A204.1 (cell line): Measurements from ENCODE around the gene CAMK2B.

ENCODE experiments used
- FAIRE-seq: peaks from 2 replicates; lab custom pipeline; 2012; peaks lifted over from hg19 to GRCh38; lab: Jason Lieb, UNC

CAMK2B gene

DNA sequence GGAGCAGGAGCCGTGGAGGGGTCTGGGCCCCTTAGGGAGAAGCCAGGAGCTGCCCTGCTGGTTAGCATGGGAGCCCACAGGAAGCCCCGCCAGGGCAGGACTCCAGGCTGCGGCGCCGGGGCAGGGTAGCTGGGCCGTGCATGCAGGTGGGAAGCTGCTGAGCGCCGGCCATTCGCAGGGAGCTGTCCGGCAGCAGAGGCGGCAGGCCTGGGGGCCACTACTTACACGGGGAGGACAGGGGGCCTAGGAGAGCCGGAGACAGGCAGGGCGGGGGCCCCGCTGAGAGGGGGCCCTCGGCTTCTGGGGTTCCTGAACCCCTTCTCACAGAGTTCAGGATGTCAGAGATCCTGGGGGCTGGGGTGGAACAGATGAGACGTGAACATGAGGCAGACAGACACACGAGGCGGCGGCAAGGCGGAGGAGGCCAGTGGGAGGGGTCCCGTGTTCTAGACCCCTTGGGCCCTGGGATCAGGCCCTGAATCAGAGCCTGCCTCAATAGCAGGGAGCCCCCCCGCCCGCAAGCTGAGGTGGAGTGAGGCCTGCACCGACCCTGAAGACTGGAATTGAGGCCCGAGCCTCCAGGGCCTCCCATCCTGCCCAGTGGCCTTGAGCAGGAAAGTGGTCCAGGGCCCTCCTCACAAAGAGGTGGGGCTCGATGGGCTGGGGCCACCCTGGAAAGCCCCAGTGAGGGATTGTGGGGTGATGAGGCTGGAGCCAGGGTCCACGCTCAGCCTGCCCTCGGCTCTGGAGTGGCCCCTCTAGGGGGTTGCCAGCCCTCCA lies 96.6 kb downstream of the CAMK2B start:
- FAIRE-seq, result no peak

DNA sequence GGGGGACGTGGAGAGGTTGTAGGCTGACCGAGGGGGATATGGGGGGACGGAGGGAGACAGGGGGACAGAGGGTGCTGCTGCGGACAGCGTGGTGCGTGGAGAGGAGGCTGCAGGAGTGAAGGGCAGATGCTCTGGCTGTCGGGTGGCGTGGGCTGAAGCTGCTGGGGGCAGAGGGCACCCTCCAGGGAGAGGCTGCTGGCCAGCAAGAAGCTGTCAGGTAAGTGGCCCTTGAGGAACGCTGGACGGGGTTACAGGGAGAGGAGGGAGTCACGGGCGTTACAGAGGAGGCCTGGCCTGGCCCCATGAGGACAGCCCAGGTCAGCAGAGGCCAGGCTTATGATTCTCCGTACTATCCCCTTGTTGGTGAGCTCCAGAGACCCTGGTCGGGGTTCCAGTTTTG lies 97.5 kb downstream of the CAMK2B start:
- FAIRE-seq, result no peak

DNA sequence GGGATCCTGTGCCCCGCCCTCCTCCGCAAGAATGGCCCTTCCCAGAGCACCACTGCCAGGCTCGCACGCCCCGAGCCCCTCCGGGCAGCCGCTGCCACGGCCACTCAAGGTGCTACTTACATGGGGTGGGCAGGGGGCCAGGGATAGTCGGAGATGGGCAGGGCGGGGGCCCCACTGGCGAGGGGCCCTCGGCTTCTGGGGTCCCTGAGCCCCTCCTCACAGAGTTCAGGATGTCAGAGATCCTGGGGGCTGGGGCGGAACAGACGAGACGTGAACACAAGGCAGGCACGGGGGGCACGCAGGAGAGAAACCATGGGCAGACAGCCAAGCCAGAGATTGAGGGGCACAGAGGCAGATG lies 99.0 kb downstream of the CAMK2B start:
- FAIRE-seq, result no peak

DNA sequence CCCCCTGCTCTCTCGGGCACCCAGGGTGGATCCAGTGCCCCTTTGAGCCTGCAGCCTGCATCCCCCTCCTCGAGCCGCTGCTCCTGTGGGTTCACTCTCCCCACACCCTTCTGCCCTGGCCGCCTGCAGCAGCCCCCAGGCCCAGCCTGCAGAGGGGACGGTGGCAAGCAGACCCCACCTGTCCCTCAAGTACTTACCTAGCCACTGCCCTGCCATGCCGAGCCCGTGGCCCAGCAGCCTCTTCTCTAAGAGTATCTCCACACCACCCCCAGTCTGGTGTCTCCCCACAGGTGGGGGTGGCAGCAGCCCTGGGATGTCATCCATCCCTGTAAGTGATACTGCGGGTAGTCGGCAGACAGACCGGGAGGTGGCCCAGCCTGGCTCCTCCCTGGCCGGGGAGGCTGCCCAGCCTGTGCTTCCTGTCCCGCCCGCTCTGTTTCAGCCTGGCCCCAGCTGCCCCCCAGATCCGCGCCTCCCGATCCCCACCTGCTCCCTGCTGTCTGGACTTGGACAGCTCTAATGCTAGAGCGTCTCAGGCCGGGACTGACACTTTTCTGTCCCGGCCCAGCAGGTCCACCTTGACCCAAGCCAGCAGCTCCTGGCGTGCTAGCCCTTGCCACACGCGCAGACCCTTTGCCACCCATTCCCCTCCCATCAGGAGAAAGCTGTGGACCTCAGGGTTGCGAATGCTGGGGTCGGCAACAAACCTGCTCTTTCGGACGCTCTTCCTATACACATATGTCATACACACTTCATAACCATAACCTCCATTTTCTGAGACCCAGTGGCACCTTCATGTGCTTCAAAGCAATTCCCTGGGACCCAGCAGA lies 99.6 kb downstream of the CAMK2B start:
- FAIRE-seq, result no peak

DNA sequence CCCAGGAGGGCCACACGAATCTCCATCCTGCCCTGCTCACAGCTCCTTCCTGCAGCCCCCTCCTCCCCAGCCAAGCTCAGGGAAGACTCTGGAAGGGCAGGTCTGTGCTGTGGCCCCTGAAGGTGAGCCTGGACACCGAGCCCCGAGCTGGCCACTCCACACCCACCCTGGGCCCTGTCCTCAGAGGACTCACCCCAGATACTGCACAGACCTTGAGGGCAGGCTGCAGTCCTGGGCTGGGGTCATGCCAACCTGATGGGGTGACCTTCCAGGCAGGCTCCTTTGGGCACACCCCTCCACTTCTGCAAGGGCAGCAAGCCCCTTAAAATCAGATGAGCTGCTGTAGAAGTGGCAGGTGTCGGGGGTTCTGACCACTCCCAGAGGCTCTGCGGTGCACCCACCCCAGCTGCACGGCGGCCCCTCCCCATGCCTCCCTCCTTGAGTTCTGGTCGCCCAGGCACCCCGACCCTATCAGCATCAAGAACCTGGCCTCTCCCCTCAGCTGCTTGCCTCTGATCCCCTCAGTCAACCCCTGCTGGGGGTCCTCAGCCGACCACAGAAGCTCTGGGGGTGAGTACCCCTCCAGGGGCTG lies 100.3 kb downstream of the CAMK2B start:
- FAIRE-seq, result no peak

DNA sequence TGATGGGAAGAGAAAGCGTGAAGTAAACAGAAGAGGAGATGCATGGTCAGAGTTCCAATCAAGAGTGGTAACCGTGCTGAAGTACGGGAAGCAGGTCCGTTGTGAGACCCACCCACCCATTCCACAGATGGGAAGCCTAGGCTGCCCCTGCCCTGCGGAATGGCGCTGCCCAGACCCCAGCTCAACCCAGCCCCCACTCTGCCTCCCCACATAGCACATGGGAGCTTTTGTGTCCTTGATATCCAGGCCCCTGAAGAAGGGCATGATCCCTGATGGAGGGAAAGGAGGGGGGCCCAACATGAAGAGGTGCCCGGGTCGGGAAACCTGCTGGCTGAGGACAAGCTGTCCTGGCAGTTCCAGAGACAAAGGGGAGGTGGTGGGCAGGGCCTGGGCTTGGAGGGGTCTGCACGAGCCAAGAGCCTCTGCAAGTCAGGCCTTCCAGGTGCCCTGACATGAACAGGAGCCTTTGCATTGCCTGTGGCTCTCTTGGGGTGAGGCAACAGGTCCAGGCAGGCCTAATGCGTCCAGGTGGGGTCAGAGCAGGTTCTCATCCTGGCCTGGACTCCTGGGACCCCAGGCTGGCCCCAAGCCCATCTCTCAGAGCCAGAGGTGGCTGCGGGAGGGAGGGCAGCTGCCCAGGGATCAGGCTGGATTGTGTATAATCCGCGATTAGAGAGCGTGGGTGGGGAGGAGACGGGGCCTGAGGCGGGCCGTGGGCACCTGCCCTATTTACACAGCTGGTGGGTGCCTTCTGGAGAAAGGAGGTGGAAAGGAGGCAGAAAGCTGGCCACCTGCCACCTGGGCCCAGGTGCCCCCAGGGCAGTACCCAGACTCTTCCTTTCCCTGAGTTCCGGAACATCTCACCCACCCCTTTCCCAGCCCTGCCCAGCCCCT lies 101.1 kb downstream of the CAMK2B start:
- FAIRE-seq, result no peak

DNA sequence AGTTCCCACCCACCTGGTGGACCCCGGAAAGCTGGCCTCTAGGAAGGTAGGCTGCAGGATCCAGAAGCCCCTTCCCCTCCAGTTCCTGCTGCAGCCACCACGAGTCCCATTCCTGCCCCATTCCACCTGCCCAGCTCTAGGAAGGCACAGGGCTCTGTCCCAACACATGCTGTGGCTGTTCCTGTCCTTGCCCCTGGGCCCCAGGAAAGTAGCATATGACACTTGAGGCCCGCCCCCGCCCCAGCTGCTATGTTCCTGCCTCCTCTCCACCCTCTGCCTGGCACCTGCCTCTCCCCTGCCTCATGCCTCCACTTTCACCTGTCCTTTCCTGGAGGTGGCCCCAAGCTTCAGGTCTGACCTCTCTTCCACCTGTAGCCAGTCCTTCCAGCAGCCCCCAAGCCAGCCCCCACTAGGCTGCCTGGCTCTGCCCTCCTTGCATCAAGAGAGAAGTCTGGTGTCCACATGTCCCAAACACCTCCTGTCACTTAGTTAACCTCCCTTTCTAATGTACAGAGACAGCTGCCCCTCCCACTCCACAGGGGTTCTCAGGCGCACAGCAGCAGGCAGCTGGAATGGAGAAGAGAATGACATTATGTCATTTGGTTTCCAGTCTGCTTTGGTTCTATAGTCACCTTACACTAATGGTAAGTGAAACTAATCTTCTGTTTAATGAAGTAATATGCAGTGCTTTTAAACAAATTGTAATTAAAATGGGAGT lies 101.9 kb downstream of the CAMK2B start:
- FAIRE-seq, result no peak

DNA sequence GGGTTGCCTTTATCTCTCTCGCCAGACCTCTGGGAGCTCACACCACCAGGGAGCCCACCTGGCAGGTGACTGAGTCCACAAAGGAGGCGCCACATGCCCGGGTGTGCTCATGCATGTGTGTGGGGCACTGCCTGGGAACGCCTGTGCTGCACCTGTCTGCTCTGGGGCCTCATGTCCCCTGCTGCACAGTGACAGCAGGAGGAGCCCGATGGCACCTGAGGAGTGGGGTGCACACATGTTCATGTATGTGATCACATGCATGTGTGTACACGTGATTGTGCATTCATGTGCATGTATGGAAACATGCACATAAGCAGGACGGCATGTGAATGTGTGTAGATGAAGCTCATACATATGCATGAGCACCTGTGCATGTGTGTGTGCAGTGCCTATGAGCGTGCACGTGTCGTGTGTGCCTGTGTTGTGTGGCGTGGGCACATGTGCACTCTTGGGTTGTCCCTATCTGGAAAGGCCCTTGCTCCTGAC lies 102.6 kb downstream of the CAMK2B start:
- FAIRE-seq, result no peak

DNA sequence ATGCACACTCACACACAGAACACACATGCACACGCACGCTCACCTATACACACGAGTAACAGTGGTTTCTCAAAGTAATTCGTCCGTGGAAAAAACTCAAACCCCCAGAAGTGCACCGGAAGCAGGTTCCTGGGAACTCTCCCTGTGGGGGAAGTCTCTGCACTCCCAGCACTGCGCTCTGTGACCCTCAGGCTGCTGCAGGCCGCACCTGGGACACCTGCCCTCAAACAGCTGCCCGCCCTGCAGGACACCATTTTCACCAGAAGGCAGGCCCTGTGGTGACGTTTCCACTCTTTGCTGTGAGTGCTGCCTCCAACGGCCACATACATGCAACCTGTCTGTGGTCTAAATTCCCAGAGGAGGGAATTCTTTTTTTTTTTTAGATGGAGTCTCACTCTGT lies 103.3 kb downstream of the CAMK2B start:
- FAIRE-seq, result no peak

DNA sequence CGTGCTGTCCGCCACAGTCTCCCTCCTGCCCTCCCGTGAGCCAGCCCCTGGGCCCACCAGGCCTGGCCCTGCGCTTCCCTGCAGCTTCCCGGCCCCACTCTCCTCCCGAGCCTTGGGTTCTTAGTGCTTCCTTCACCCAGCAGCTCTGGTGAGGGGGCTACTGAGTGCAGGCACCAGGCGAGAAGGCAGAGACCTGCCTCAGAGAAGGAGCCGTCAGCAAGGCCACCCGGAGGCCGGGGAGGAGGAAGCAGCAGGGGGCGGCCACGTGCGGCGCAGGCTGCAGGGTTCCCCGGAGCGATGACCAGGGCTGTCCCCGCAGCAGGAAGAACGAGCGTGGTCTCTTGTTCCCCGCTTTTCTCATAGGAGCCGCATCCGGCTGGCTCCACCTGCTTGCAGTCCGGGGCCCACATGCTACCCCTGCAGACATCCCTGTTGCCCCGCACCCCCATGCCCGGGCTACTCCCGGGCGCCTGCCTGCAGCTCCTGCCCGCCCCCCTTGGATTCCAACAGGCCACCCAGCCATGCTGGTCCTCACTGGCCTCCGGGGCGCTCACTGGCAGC lies 104.1 kb downstream of the CAMK2B start:
- no peak for FAIRE-seq

DNA sequence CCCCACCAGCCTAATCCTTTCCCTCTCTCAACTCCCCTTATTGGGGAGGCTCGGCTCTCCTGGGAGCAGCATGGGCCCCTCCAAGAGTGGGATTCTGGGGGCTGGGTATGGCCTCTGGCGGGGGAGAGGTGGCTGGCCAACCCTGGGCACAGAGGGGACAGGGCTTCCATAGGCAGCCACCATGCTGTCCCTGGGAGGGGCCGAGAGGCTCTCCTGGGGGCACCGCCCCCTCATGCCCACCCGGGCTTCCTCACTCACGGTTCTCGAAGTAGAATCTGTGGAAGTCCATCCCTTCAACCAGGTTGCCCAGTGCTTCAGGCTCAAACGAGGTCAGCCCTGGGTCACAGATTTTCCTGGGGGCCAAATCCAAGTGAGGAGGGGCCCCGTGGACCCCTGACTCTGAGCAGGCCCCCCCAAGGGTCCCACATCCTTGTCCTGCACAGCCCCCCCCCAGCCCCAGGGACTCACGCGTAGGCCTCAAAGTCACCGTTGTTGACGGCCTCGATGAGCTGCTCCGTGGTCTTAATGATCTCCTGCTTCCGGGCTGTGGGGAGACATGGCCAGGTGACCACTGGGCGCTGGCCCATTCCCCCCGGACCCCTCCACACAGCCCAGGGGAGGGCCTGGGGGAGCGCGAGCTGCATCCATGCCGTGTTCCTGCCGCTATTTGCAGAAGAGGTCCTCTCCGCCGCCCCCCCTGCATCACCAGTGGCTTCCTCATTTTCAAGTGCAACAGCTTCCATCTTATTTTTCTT lies 104.9 kb downstream of the CAMK2B start:
- FAIRE-seq, result no peak

DNA sequence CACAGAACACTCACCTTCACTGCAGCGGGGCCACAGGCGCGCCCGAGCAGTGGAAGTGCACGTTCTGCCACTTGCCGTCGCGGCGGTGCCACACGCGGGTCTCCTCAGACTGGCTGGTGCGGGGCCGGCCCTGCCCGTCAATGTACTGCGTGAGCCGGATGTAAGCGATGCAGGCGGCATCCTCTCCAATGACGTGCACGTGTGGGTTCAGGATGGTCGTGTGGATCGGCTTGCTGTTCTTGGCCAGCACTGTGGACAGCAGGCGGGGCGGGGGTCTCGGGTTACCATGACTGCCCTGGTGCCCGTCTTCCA lies 105.4 kb downstream of the CAMK2B start:
- no peak for FAIRE-seq

DNA sequence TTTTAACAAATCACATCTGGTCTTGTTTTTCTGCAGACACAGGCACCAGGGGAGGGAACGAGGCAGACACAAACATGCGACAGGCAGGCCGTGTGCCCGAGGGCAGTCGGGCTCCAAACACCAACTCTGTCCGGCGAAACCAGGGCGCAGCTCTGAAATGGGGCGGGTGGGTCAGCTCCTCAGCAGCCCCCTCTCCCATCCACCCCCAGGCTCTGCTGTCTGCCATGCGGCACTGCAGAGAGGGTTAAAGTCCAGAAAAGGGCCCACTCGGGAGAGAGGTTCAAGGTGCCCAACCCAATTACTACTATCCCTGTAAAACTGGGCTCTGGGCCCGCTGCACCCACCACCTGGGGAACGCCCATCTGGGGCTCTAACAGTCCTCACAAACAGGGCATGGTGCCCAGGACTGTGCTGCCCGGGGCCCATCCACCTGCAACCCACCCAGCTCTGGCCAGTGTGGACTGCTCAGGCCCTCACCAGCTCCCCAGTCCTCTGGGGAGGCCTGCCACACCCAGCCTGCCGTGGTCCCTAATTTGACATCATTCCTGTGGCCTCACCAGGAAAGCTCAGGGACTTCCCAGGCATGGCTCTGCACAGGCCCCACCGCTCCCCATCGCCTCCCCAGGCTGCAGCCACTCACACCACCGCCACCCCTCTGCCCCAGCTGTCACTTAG lies 105.9 kb downstream of the CAMK2B start:
- no peak for FAIRE-seq

DNA sequence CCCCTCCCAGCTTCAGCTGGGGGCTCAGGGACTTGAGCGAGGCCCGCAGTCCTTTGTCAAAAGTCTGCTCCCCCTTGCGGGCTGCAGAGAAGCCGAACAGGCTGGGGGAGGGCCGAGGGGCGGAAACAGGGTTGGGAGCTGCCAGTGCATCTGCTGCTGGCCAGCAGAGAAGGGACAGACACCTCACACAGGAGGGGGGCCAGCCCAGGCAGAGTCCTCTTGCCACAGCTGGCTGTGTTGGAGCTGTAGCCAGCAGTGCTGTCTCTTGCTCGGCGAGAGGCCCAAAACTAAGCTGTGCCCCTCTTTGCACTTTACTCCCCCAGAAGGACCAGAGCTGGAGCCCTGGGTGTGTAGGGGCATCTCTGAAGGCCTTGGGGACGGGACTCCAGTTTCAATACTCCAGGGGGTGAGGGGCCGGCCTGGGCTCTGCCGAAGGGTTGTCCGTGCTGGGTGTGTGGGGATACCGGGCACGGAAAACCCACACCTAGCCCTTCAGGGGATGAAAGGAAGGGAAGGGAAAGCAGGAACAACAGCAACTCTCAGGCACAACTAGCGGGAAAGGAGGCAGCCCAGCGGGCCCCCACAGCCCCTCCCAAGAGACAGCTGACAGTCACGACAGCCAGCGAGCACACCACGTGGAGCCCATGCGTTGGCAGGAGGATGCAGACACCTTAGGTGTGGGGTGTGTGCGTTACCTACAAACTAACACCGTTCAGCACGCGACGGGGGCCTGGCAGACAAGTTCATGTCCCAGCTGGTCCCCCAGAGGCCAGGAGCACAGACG lies 106.8 kb downstream of the CAMK2B start:
- FAIRE-seq, result no peak

DNA sequence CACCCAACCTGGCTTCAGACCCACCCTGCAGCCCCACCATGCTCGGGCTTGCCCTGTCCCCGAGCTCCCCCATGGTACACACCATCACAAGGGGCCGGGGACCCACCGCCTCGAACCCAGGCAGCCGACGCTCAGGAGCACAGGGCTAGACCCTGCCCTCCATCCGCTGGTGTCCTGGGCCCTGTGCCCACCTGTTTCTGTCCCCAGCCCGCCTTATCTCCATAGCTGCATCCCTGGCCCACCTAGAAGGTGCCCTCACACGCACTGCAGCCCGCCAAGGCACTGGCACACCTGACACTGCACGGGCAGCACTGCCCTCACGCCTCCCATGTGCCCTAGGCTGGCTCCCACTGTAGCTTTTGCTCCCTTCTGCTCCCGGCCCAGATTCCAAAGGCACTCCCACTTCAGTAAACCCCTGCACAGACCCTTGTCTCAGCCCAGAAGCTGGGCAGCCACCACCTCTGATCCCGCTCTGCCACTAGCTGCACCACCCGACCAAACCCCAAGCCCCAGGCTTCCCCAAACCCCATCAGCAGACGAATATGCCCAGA lies 107.5 kb downstream of the CAMK2B start:
- FAIRE-seq, result no peak

DNA sequence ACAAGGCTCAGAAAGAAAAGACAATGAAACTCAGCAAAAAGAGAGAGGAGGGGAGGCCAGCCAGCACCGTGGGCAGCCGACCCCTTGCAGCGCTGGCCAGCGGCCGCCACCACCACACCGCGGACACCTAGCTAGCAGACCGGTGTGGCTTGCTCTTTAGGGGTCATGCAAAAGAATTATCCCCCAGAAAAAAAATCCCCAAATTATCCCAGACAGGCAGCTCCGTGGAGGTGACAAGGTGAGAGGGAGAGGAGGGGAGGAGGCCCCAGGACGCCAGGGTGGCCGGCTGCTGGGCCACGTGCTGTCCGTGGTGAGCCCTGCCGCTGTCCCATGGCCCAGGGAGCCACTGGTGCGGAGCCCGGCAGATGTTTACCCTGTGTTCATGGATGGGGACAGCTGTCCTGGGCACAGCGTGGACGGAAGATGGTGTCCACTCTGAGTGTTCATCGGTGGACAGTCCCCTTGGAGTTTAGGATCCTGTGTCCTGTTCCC lies 108.1 kb downstream of the CAMK2B start:
- FAIRE-seq, result no peak

DNA sequence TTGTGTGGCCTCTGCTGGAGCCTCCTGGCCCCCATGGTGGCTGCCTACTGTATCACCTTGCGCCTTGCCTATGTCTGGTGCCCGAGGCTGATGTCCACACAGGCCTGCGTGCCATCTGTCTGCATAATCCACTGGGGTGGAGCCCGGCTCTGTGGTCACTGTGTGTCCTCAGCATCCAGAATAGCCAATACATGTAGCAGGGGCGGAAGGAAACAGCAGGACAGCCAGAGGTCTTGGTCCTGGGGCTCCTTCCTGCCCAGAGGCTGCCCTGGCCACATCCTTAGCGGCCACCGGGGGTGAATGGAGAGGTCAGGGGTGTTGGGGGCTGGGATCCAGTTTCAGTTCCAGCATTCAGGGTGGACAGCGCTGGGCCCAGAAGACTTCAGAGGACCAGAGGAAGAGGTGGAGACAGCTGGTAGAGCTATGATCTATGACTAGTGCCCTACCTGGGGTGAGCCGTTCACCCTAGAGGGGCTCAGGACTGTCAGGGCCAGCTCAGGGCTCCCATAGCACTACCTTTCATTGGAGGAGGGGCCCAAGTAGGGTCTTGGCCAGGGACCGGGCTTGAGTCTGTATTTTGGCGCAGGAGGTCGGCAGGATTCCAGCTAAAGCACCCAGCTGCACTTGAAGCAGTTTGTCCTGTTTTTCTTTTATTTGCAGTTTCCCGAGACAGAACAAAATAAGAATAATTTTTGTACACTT lies 108.7 kb downstream of the CAMK2B start:
- no peak for FAIRE-seq

DNA sequence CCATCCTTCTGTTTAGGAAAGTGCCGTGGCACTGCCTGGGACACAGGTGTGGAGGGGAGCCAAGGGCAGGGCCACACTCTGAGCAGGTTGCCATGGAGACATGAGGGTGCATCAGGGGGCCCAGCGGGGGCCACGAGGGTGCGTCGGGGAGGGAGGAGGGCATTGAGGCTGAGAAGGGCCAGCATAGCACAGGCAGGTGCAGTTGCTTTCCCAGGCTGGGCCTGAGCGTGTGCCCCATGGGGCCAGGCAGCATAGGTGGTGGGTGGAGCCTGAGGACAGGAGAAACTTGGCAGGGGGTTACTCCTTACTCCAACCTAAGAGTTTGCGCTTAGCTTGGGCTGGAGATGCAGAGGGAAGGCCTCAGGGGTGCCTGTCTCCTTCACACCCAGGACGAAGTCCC lies 109.4 kb downstream of the CAMK2B start:
- no peak for FAIRE-seq
